ENCODE measurements around the gene PRPH2.
A peak's percentile ranks its signal among the peaks of the same experiment; 100 is the strongest.

The PRPH2 gene

GRCh38 chr6:42748203-42748898, 26.0 kb upstream of the PRPH2 start:
- peak overlapping the region; percentile 88 for H3K4me3 ChIP-seq (ENCODE audit: low read depth, low read length)

GRCh38 chr6:42746463-42747391, 24.3 kb upstream of the PRPH2 start:
- H3K4me3 ChIP-seq (ENCODE audit: low read depth, low read length) = peak overlapping the region; percentile 88
- no peak for TF ChIP-seq CTCF (IDR thresholded peaks at IDR 0.05; ENCODE audit: control insufficient read depth, extremely low read depth, insufficient read depth)
- DNase-seq (ENCODE audit: low read depth) = peak; percentile 52

More at GRCh38 chr6:42748203-42748898, 26.0 kb upstream of the PRPH2 start:
- DNase-seq (ENCODE audit: low read depth) = peak; percentile 40
- no peak for TF ChIP-seq CTCF (IDR thresholded peaks at IDR 0.05; ENCODE audit: control insufficient read depth, extremely low read depth, insufficient read depth)

GRCh38 chr6:42745640-42746462, 23.5 kb upstream of the PRPH2 start, which contains the start of gene TBCC:
TBCC (minus strand) TSS chr6:42746103; CDS start chr6:42746073, 30 bp downstream.
- DNase-seq (ENCODE audit: low read depth) = peak; percentile 91
- no peak for TF ChIP-seq CTCF (IDR thresholded peaks at IDR 0.05; ENCODE audit: control insufficient read depth, extremely low read depth, insufficient read depth)
- H3K4me3 ChIP-seq (ENCODE audit: low read depth, low read length) = peak within 1 kb of the TSS; percentile 88

- no peak for TF ChIP-seq CTCF (IDR thresholded peaks at IDR 0.05; ENCODE audit: control insufficient read depth, extremely low read depth, insufficient read depth)
- H3K4me3 ChIP-seq (ENCODE audit: low read depth, low read length) = peak overlapping the region; percentile 88
- no peak for DNase-seq (ENCODE audit: low read depth)
Observed at GRCh38 chr6:42745083-42745639, 22.8 kb upstream of the PRPH2 start.

- TF ChIP-seq CTCF (IDR thresholded peaks at IDR 0.05; ENCODE audit: control insufficient read depth, extremely low read depth, insufficient read depth) = no peak
- DNase-seq (ENCODE audit: low read depth) = no peak
- H3K4me3 ChIP-seq (ENCODE audit: low read depth, low read length) = peak overlapping the region; percentile 88
Observed at GRCh38 chr6:42744351-42744893, 22.0 kb upstream of the PRPH2 start.
